Ishikawa (cell line): ENCODE data around the gene CD79A.

Source experiments
- CEBPB ChIP-seq: IDR thresholded peaks from 2 replicates; pipeline ENCODE4 v1.6.1; 2012
- CREB1 ChIP-seq: IDR thresholded peaks from 2 replicates; pipeline ENCODE4 v1.6.1; 2012; ENCODE audit warnings: low read depth
- EGR1 ChIP-seq: IDR thresholded peaks from 2 replicates; pipeline ENCODE4 v1.6.1; 2012
- EP300 ChIP-seq: IDR thresholded peaks from 2 replicates; pipeline ENCODE4 v1.6.1; 2012; ENCODE audit warnings: borderline replicate concordance
- RAD21 ChIP-seq: IDR thresholded peaks from 2 replicates; pipeline ENCODE4 v1.6.1; 2012; ENCODE audit warnings: low read depth
- TAF1 ChIP-seq: IDR thresholded peaks from 2 replicates; pipeline ENCODE4 v1.6.1; 2012; ENCODE audit warnings: low read depth, mild to moderate bottlenecking
- YY1 ChIP-seq: IDR thresholded peaks from 2 replicates; pipeline ENCODE4 v1.6.1; 2012; ENCODE audit warnings: low read depth
- ZBTB7A ChIP-seq: IDR thresholded peaks from 2 replicates; pipeline ENCODE4 v1.6.1; 2012; ENCODE audit warnings: low read depth
- TF ChIP-seq, protein P1 (sequence below): IDR thresholded peaks from 2 replicates; pipeline ENCODE4 v1.6.1; 2012

DNA sequence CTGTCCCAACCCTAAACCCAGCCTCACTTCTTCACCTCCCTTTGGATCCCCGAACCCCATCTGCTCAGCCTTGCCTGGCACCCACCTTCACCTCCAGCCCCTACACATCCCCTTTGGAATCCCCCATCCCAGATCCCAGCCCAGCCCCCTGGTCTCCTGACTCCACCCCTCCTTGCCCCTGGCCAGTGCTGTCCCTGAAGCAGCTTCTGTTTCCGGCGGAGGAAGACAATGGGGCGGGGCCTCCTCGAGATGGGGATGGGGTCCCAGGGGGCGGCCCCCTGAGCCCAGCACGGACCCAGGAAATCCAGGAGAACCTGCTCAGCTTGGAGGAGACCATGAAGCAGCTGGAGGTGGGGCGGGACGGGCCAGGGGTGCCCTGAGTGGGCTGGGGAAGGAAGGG, 29.2 kb downstream of the CD79A start:
- TF ChIP-seq ZBTB7A (no peak), TAF1 (no peak), CREB1 (no peak), RAD21 (no peak), CEBPB (no peak), EGR1 (no peak), EP300 (no peak), YY1 (no peak)
- TF ChIP-seq, protein P1, sequence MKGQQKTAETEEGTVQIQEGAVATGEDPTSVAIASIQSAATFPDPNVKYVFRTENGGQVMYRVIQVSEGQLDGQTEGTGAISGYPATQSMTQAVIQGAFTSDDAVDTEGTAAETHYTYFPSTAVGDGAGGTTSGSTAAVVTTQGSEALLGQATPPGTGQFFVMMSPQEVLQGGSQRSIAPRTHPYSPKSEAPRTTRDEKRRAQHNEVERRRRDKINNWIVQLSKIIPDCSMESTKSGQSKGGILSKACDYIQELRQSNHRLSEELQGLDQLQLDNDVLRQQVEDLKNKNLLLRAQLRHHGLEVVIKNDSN: no peak
